Hepatocyte (in vitro differentiated cells): Measurements from ENCODE around the gene AGAP3. TPM values are rescaled to one million over a fixed set of nuclear protein-coding genes. Genes with fewer than 3 reads are reported as not detected.

Experiments
- DNase-seq: peaks from one replicate; pipeline ENCODE4 v3.0.0-alpha.2; 2016; ENCODE audit warnings: low spot score
- H2AFZ ChIP-seq: fragments of 200-600 bp; sonication (generic); 2 replicates; pipeline ENCODE4 v1.6.0; 2016; ENCODE audit warnings: antibody characterized with exemption, mild to moderate bottlenecking
- H3K27ac ChIP-seq: fragments of 200-600 bp; sonication (generic); 2 replicates; pipeline ENCODE4 v1.5.1; 2016; ENCODE audit warnings: mild to moderate bottlenecking
- H3K27me3 ChIP-seq: fragments of 200-600 bp; sonication (generic); 2 replicates; pipeline ENCODE4 v1.6.1; 2016
- H3K36me3 ChIP-seq: fragments of 200-600 bp; sonication (generic); replicated peaks from 2 replicates; pipeline ENCODE4 v1.5.1; 2016; ENCODE audit warnings: low read depth; ENCODE audit not compliant: insufficient read depth
- H3K4me1 ChIP-seq: fragments of 200-600 bp; sonication (generic); 2 replicates; pipeline ENCODE4 v1.5.1; 2016; ENCODE audit warnings: mild to moderate bottlenecking, moderate library complexity; ENCODE audit not compliant: insufficient read depth
- H3K4me2 ChIP-seq: fragments of 200-600 bp; sonication (generic); 2 replicates; pipeline ENCODE4 v1.6.0; 2016
- H3K4me3 ChIP-seq: fragments of 200-600 bp; sonication (generic); 2 replicates; pipeline ENCODE4 v1.5.1; 2016; ENCODE audit warnings: mild to moderate bottlenecking
- H3K79me2 ChIP-seq: fragments of 200-600 bp; sonication (generic); 2 replicates; pipeline ENCODE4 v1.6.0; 2017; ENCODE audit warnings: mild to moderate bottlenecking
- H3K9me2 ChIP-seq: fragments of 200-600 bp; sonication (generic); replicated peaks from 2 replicates; pipeline ENCODE4 v1.6.0; 2017; ENCODE audit warnings: mild to moderate bottlenecking; ENCODE audit not compliant: insufficient read depth
- H3K9me3 ChIP-seq: fragments of 200-600 bp; sonication (generic); 2 replicates; pipeline ENCODE4 v1.5.1; 2016; ENCODE audit warnings: low read depth, mild to moderate bottlenecking
- H4K20me1 ChIP-seq: fragments of 200-600 bp; sonication (generic); 2 replicates; pipeline ENCODE4 v1.6.0; 2016; ENCODE audit warnings: mild to moderate bottlenecking; ENCODE audit not compliant: insufficient read depth, poor library complexity, severe bottlenecking
- EZH2 ChIP-seq: fragments of 200-600 bp; sonication (generic); IDR thresholded peaks from 2 replicates; pipeline ENCODE4 v1.6.1; 2016; ENCODE audit warnings: antibody characterized with exemption, mild to moderate bottlenecking, borderline replicate concordance
- EZH2phosphoT487 ChIP-seq: fragments of 200-600 bp; sonication (generic); IDR thresholded peaks from one replicate; pipeline ENCODE4 v1.6.1; 2018; ENCODE audit warnings: antibody characterized with exemption, mild to moderate bottlenecking, low read depth, moderate library complexity; ENCODE audit not compliant: unreplicated experiment, severe bottlenecking
- WGBS: methylation state at CpG from one replicate; pipeline ENCODE4 v1.1.6; 2016; ENCODE audit warnings: low lambda C conversion rate; ENCODE audit errors: missing lambda C conversion rate; 5-methylcytosine and 5-hydroxymethylcytosine counted together
- polyA plus RNA-seq: library from polyadenylated mRNA; unstranded; fragments of >200 nt; fragmentation: Nextera tagmentation; extraction: Ambion mirVana; gene quantifications from 2 replicates; pipeline ENCODE4 v1.2.1, GENCODE V29; 2016
- total RNA-seq: library from RNA; depleted of rRNA; stranded (reverse); fragments of >200 nt; gene quantifications from 2 replicates; pipeline ENCODE4 v1.2.3, GENCODE V29; 2014
- TF ChIP-seq, protein P1 (sequence below): fragments of 200-600 bp; sonication (generic); IDR thresholded peaks from 2 replicates; pipeline ENCODE4 v1.5.1; 2016; ENCODE audit warnings: antibody characterized with exemption, mild to moderate bottlenecking; ENCODE audit not compliant: poor library complexity

The AGAP3 gene
- total and polyA plus RNA-seq, 2 experiments from 2014 or later = 44.0 to 56.7 TPM

DNA sequence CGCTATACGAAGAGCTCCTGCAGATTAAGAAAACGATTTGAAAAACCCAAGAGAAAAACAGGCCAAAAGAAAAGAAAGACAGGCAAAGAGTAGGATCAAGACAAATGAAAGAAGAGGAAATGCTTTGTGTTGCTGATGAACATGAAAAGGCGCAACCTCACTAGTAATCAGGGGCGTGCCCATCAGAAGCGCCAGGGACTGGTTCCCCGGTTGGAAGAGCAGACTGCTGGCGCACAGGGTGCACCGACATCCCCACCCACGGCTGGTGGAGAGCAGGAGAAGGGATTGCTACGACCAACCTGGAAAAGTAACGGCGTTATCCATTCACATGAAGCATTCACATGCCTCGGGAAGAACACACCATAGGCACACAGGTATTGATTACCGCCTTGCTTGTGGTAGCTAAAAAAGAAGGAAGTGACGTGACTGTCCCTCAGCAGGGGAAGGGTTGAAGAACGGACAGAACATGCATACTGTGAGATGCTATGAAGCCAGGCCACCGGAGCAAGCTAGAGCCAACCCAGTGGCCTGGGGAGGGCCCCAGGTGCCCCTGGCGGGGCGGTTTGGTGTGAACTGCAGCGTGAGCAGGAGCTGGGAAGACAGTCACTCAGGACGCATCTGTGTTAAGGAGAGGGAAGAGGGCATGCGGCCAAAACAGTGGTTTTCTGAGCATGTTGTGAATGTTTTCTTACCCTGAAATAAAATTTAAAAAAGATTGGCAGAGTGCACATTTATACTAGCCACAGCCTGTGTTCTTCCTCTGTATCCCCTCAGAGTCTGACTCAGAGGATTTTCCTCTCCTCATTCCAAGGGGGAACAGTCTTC is 18.3 kb downstream of the AGAP3 start:
- TF ChIP-seq, protein P1, sequence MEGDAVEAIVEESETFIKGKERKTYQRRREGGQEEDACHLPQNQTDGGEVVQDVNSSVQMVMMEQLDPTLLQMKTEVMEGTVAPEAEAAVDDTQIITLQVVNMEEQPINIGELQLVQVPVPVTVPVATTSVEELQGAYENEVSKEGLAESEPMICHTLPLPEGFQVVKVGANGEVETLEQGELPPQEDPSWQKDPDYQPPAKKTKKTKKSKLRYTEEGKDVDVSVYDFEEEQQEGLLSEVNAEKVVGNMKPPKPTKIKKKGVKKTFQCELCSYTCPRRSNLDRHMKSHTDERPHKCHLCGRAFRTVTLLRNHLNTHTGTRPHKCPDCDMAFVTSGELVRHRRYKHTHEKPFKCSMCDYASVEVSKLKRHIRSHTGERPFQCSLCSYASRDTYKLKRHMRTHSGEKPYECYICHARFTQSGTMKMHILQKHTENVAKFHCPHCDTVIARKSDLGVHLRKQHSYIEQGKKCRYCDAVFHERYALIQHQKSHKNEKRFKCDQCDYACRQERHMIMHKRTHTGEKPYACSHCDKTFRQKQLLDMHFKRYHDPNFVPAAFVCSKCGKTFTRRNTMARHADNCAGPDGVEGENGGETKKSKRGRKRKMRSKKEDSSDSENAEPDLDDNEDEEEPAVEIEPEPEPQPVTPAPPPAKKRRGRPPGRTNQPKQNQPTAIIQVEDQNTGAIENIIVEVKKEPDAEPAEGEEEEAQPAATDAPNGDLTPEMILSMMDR = no peak
- TF ChIP-seq EZH2 (no peak), EZH2phosphoT487 (no peak)

DNA sequence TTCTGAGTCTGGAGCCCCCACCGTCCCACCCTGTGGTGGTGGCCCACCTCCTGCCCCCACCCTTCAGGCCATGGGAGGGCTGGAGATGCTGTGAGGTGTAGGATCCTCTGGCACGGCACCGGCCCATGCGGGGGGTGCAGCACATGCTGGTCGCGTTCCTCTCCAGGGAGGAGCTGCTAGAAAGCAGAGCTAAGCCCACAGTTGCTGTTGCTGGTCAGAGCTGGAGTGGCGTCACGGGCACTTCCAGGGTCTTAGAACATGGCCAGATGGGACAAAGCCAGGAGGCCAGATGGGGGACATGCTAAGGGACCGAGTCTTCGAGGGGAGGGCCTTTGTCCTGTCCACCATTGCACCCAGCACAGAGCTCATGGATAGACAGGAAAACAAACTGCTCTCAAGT is 21.6 kb downstream of the AGAP3 start:
- H3K79me2 ChIP-seq = peaks cover 77% of the 10 kb centered on the region
- no peak overlapping the region for H3K4me3 ChIP-seq
- H3K9me2 ChIP-seq = no peaks in the 10 kb centered on the region
- H2AFZ ChIP-seq = no peak overlapping the region
- H3K4me2 ChIP-seq = no peak overlapping the region
- H3K36me3 ChIP-seq = no peaks in the 10 kb centered on the region
- no peaks in the 10 kb centered on the region for H3K27me3 ChIP-seq
- WGBS = 94% methylated on average over 10 of the region's 10 CpGs
- no peaks in the 10 kb centered on the region for H3K4me1 ChIP-seq
- H3K27ac ChIP-seq = no peak overlapping the region
- H4K20me1 ChIP-seq = peaks cover 65% of the 10 kb centered on the region
- no peak for DNase-seq
- TF ChIP-seq, protein P1 = no peak
- TF ChIP-seq EZH2 = no peak
- TF ChIP-seq EZH2phosphoT487 = no peak
- no peaks in the 10 kb centered on the region for H3K9me3 ChIP-seq

More for the DNA sequence above, 18.3 kb downstream of the AGAP3 start:
- Histone ChIP-seq H3K4me3 (no peak overlapping the region), H3K9me3 (no peaks in the 10 kb centered on the region), H3K4me1 (no peaks in the 10 kb centered on the region), H3K36me3 (no peaks in the 10 kb centered on the region), H3K79me2 (peaks cover 82% of the 10 kb centered on the region), H2AFZ (no peak overlapping the region), H3K4me2 (no peak overlapping the region), H3K9me2 (no peaks in the 10 kb centered on the region), H3K27ac (no peak overlapping the region), H3K27me3 (no peaks in the 10 kb centered on the region), H4K20me1 (peaks cover 67% of the 10 kb centered on the region)
- WGBS = 82% methylated on average over 23 of the region's 23 CpGs
- DNase-seq = no peak

- H3K9me3 ChIP-seq = no peaks in the 10 kb centered on the region
- H3K36me3 ChIP-seq = no peaks in the 10 kb centered on the region
- DNase-seq = peak; percentile 56
- H3K27me3 ChIP-seq = no peaks in the 10 kb centered on the region
- H3K9me2 ChIP-seq = no peaks in the 10 kb centered on the region
- WGBS = 73% methylated on average over 15 of the region's 15 CpGs
- no peak overlapping the region for H3K27ac ChIP-seq
- no peak overlapping the region for H2AFZ ChIP-seq
- peaks cover 13% of the 10 kb centered on the region for H3K4me1 ChIP-seq
- H3K79me2 ChIP-seq = peaks cover 79% of the 10 kb centered on the region
- TF ChIP-seq, protein P1 = no peak
- no peak for TF ChIP-seq EZH2
- no peak for TF ChIP-seq EZH2phosphoT487
- no peak overlapping the region for H3K4me3 ChIP-seq
- no peak overlapping the region for H3K4me2 ChIP-seq
- peaks cover 66% of the 10 kb centered on the region for H4K20me1 ChIP-seq
Observed at GRCh38 chr7:151109094-151110048, 23.1 kb downstream of the AGAP3 start.
